Thyroid gland (tissue), 4 donors: ENCODE measurements around the gene POGZ. TPM values are rescaled to one million over a fixed set of nuclear protein-coding genes. Genes with fewer than 3 reads are reported as not detected.

Experiments
- DNase-seq, 2 donors: peaks; one replicate each; pipeline ENCODE4 v3.0.0-alpha.2; 2019
- H3K27ac ChIP-seq, 3 donors: fragments of 200-600 bp; sonication (generic); 1 replicate in 2 of 3; 2 replicates in 1 of 3; pipeline ENCODE4 v1.5.1; 2016 to 2019; ENCODE audit warnings: mild to moderate bottlenecking in 1 of 3, moderate library complexity in 1 of 3
- H3K27me3 ChIP-seq: fragments of 200-600 bp; sonication (generic); one replicate; pipeline ENCODE4 v1.5.1; 2019
- H3K36me3 ChIP-seq, 2 donors: fragments of 200-600 bp; sonication (generic); one replicate each; pipeline ENCODE4 v1.5.1; 2016 to 2019
- H3K4me1 ChIP-seq, 2 donors: fragments of 200-600 bp; sonication (generic); one replicate each; pipeline ENCODE4 v1.5.1; 2017 to 2019
- H3K4me3 ChIP-seq, 3 donors: fragments of 200-600 bp; sonication (generic); replicated peaks in 1 of 3; 1 replicate in 2 of 3; 2 replicates in 1 of 3; pipeline ENCODE4 v1.5.1; 2016; ENCODE audit warnings: mild to moderate bottlenecking in 1 of 3
- H3K9me3 ChIP-seq: fragments of 200-600 bp; sonication (generic); one replicate; pipeline ENCODE4 v1.5.1; 2017
- POLR2A ChIP-seq, 2 donors: fragments of 450-650 bp; IDR thresholded peaks; one replicate each; pipeline ENCODE4 v1.6.1; 2017; ENCODE audit warnings: antibody characterized with exemption in 2 of 2, mild to moderate bottlenecking in 2 of 2, moderate library complexity in 1 of 2
- WGBS, 2 donors: methylation state at CpG; one replicate each; pipeline ENCODE4 v1.1.5; 2017; 5-methylcytosine and 5-hydroxymethylcytosine counted together
- intact Hi-C: fragments of 100-400 bp; cut with DNase I; formaldehyde crosslinking; loops from one replicate; pipeline ENCODE4 v1.15.1; 2023
- total RNA-seq, 4 donors: library from RNA; depleted of rRNA; stranded (reverse); fragments of >200 nt; gene quantifications; one replicate each; pipeline ENCODE4 v1.2.3, GENCODE V29; 2016
- TF ChIP-seq, protein P1 (sequence below), 6 experiments: fragments of 200-600 bp in 3 of 6; fragments of 450-650 bp in 3 of 6; sonication (generic) in 3 of 6; IDR thresholded peaks; one replicate each; pipeline ENCODE4 v1.5.1; 2016 to 2019; ENCODE audit warnings: antibody characterized with exemption in 6 of 6, mild to moderate bottlenecking in 2 of 6, inconsistent platforms in 1 of 6, moderate library complexity in 1 of 6

POGZ gene
- total RNA-seq, 4 donors from 2014 or later = 66.0 to 103 (median 88.3) TPM

DNA sequence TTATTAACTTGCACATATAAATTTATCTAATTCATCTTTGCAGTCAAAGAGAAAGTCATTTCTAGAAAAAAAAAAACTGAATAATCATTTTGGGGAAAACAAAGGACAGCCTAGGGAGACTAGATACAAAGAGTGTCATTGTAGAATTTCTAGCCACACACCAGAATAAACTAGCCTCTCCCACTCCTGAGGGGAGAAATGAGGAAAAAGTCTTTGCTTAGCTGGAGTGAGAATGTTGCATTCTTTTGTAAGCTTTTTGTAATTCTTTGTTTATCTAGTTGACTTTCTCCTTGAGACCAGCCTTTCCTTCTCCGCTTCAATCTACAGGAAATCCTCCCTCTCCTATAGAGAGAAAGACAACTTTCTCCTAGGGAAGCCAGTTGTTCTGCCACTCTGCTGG, 36.0 kb upstream of the POGZ start:
- no peak overlapping the region for H3K4me3 ChIP-seq
- intact Hi-C loops = no loop called here
- H3K36me3 ChIP-seq = no peaks in the 10 kb centered on the region
- DNase-seq = no peak
- TF ChIP-seq, protein P1, sequence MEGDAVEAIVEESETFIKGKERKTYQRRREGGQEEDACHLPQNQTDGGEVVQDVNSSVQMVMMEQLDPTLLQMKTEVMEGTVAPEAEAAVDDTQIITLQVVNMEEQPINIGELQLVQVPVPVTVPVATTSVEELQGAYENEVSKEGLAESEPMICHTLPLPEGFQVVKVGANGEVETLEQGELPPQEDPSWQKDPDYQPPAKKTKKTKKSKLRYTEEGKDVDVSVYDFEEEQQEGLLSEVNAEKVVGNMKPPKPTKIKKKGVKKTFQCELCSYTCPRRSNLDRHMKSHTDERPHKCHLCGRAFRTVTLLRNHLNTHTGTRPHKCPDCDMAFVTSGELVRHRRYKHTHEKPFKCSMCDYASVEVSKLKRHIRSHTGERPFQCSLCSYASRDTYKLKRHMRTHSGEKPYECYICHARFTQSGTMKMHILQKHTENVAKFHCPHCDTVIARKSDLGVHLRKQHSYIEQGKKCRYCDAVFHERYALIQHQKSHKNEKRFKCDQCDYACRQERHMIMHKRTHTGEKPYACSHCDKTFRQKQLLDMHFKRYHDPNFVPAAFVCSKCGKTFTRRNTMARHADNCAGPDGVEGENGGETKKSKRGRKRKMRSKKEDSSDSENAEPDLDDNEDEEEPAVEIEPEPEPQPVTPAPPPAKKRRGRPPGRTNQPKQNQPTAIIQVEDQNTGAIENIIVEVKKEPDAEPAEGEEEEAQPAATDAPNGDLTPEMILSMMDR (IDR thresholded peaks at IDR 0.05) = no peak
- no peak for TF ChIP-seq POLR2A (IDR thresholded peaks at IDR 0.05)
- peaks cover 4 to 6% of the 10 kb centered on the region in 2 donors for H3K4me1 ChIP-seq
- H3K9me3 ChIP-seq = no peaks in the 10 kb centered on the region
- H3K27me3 ChIP-seq = no peaks in the 10 kb centered on the region
- WGBS, 2 donors = 73 to 77% methylated on average over 1 of the region's 1 CpG
- no peak overlapping the region for H3K27ac ChIP-seq

DNA sequence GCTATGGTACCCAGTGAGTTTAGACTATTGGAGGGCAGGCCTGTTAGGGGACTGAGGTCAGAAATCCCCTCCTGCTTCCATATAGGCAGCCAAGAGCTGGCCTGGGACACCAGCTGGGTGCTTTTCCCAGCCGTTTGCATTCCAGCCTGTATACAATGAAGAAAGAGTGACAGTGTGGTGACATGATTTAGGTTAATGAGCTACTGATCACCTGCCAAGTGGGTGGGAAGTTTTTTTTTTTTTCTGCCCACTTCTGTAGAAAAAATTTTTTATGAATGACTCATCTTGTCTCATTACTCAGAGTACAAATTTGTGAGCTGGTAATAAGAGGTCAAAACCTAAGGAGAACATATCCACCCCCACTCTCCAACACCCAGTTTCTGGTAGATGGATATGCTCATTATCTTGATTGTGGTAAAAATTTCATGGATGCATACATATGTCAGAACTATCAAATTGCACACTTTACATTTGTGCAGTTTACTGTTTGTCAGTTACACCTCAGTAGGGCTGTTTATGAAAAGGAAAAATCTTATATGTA, 35.5 kb upstream of the POGZ start:
- no peaks in the 10 kb centered on the region for H3K36me3 ChIP-seq
- TF ChIP-seq POLR2A (IDR thresholded peaks at IDR 0.05) = no peak
- TF ChIP-seq, protein P1 (IDR thresholded peaks at IDR 0.05) = no peak
- no peak for DNase-seq
- no peaks in the 10 kb centered on the region for H3K27me3 ChIP-seq
- H3K4me3 ChIP-seq = no peak overlapping the region
- intact Hi-C loops = no loop called here
- no peak overlapping the region for H3K27ac ChIP-seq
- H3K4me1 ChIP-seq = peaks cover 4 to 6% of the 10 kb centered on the region in 2 donors
- WGBS, 2 donors = 0% methylated on average over 1 of the region's 1 CpG
- H3K9me3 ChIP-seq = no peaks in the 10 kb centered on the region

DNA sequence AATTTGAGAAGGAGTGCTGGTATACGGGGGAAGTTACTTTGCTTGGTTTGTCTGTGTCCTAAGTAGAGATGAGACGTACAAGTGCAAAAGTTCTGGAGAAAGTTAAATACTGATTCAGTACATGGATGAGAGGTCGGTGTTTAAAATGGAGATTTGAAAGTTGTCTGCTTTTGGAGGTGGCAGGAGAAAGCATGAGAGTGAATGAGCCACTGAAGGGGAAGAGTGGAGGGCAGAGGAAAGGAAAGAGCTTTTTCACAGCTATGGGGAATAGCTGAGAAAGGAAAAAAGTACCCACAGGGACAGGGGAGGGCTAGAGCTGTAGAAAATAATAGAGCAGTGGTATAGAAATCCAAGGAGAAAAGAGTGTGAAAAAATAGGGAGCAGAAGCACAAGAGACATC, 33.7 kb upstream of the POGZ start:
- Histone ChIP-seq H3K9me3 (no peaks in the 10 kb centered on the region), H3K4me1 (peaks cover 4 to 6% of the 10 kb centered on the region in 2 donors), H3K27me3 (no peaks in the 10 kb centered on the region), H3K27ac (no peak overlapping the region), H3K36me3 (no peaks in the 10 kb centered on the region), H3K4me3 (no peak overlapping the region)
- intact Hi-C loops = no loop called here
- DNase-seq = no peak
- no peak for TF ChIP-seq POLR2A (IDR thresholded peaks at IDR 0.05)
- TF ChIP-seq, protein P1 (IDR thresholded peaks at IDR 0.05) = no peak
- WGBS, 2 donors = 91 to 92% methylated on average over 3 of the region's 3 CpGs

DNA sequence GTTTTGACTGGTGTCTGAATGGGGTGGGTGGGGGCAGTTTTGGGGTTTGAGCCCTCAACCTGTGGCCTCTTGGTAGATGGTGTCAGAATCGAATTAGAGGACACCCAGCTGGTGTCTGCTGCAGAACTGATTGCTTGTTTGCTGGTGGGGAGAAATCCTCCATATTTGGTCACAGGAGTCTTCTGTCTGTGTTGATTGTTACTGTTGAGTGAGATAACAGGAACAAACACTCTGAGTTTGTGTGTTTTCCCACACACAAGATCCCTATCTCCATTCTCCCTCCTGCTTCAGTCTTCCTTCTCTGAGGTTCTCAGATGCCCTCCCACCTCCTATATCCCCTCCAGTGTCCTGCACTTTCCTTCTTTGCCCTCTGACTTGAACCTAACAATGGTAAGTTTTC, 32.8 kb upstream of the POGZ start:
- intact Hi-C loops = no loop called here
- DNase-seq = no peak
- Histone ChIP-seq H3K36me3 (no peaks in the 10 kb centered on the region), H3K9me3 (no peaks in the 10 kb centered on the region), H3K4me3 (no peak overlapping the region), H3K27ac (no peak overlapping the region), H3K27me3 (no peaks in the 10 kb centered on the region), H3K4me1 (peaks cover 4 to 6% of the 10 kb centered on the region in 2 donors)
- 50 to 62% methylated on average over 1 of the region's 1 CpG for WGBS, 2 donors
- TF ChIP-seq, protein P1 (IDR thresholded peaks at IDR 0.05) = no peak
- no peak for TF ChIP-seq POLR2A (IDR thresholded peaks at IDR 0.05)

DNA sequence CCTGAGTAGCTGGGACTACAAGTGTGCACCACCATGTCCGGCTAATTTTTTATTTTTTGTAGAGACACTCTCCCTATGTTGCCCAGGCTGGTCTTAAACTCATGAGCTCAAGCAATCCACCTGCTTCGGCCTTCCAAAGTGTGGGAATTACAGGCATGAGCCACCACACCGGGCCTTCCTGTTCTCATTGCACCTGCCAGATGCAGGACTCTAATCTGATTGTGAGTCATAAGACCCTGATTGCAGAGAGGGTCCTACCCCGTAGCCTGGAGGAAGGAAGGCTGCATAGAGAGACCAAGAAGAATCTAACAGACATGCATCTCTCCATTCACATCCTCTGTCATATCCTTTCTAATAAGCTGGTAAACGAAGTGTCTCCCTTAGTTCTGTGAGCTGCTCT, 32.3 kb upstream of the POGZ start:
- no peak for DNase-seq
- Histone ChIP-seq H3K4me3 (no peak overlapping the region), H3K27ac (no peak overlapping the region), H3K9me3 (no peaks in the 10 kb centered on the region), H3K27me3 (no peaks in the 10 kb centered on the region), H3K36me3 (no peaks in the 10 kb centered on the region), H3K4me1 (peaks cover 4 to 6% of the 10 kb centered on the region in 2 donors)
- WGBS, 2 donors = 71 to 80% methylated on average over 5 of the region's 5 CpGs
- intact Hi-C loops = no loop called here
- TF ChIP-seq, protein P1 (IDR thresholded peaks at IDR 0.05) = no peak
- no peak for TF ChIP-seq POLR2A (IDR thresholded peaks at IDR 0.05)
